22Rv1 (cell line): Measurements from ENCODE around the gene KIF17.

Experiments used
- H3K27ac ChIP-seq: fragments of 450-650 bp; 2 replicates; pipeline ENCODE4 v1.5.1; 2017
- ZFX ChIP-seq: fragments of 450-650 bp; IDR thresholded peaks from 2 replicates; pipeline ENCODE4 v1.6.1; 2017; ENCODE audit warnings: antibody characterized with exemption, borderline replicate concordance
- TF ChIP-seq, protein P1 (sequence below): fragments of 450-650 bp; IDR thresholded peaks from 2 replicates; pipeline ENCODE4 v1.5.1; 2017; ENCODE audit warnings: mild to moderate bottlenecking

Gene KIF17

DNA sequence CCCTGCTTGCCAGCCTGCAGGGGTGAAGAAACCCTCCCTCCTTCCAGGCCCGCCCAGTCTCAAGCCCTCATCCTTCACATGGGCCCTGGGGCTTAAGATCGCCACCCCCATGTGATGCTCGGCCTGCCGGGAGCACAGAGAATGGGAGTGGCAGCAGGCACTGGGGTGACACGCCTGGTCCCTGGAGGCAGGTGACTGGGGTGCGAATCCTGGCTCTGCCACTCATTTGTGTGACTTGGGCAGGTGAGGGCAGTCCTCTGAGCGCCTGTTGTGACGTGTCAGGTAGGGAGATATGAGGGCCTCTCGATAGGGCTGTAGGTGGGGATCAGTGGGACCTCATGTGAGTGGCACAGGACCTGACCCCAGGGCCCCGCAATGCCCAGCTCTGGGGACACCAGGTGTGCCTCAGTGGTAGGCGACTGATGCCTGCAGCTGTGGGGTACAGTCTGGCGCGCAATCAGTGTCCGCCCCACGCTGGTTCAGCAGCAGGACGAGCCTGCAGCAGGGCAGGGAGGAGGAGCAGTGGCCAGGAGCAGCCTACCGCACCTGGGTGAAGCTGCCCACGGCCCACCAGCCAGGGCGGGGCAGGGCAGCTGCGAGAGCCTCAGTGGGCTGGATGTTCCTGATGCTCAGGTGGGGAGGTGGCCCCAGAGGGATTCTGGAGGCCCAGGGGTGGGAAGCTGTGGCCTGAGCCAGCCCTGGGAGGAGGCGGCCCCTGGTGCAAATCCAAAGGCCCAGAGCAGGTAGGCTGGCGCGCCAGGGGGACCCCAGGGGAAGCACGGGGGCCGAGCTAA lies 8.5 kb upstream of the KIF17 start:
- no peak overlapping the region for H3K27ac ChIP-seq
- TF ChIP-seq ZFX: no peak
- TF ChIP-seq, protein P1, sequence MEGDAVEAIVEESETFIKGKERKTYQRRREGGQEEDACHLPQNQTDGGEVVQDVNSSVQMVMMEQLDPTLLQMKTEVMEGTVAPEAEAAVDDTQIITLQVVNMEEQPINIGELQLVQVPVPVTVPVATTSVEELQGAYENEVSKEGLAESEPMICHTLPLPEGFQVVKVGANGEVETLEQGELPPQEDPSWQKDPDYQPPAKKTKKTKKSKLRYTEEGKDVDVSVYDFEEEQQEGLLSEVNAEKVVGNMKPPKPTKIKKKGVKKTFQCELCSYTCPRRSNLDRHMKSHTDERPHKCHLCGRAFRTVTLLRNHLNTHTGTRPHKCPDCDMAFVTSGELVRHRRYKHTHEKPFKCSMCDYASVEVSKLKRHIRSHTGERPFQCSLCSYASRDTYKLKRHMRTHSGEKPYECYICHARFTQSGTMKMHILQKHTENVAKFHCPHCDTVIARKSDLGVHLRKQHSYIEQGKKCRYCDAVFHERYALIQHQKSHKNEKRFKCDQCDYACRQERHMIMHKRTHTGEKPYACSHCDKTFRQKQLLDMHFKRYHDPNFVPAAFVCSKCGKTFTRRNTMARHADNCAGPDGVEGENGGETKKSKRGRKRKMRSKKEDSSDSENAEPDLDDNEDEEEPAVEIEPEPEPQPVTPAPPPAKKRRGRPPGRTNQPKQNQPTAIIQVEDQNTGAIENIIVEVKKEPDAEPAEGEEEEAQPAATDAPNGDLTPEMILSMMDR: no peak

DNA sequence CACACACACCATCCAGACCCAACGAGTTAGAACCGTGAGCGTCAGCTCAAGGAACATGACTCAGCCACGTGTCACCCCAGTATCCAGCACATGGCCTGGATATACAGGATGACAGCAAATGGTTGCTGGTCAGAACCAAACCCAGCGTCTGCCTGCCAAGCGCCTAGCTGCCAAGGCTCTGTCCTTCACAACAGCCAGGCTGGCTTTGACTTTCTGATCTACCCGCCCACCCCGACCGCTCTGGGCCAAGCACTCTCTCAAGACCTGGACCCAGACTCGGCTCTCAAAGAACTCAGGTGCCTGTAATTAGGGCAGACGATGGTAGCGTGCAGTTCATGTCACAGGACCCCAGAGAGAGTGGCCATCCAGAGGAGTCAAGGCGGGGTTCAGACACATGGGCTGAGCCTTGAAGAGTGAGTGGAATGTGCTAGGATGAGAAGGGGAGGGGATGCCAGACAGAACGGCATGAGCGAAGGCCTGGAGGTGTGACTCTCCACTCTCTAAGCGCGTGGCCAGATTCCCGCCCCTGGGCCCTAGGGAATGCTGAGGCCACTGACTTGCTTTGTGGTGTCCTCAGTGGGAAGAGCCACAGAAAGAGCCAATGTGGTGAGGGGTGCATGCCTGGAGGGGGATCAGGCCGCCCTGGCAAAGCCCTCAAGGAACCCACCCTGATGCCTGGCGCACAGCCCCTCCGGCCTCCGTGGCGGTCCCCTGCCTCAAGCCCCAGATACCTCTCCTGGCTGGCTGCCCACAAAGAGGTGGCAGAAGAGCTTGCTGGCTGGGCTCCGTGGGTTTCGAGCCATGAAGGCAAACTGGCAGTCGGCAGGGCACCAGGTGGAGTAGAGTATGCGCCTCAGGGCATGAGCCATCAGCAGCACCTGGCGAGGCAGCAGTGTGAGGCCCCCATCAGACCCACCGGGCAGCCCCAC lies 7.6 kb upstream of the KIF17 start:
- TF ChIP-seq ZFX: no peak
- TF ChIP-seq, protein P1: no peak
- no peak overlapping the region for H3K27ac ChIP-seq

DNA sequence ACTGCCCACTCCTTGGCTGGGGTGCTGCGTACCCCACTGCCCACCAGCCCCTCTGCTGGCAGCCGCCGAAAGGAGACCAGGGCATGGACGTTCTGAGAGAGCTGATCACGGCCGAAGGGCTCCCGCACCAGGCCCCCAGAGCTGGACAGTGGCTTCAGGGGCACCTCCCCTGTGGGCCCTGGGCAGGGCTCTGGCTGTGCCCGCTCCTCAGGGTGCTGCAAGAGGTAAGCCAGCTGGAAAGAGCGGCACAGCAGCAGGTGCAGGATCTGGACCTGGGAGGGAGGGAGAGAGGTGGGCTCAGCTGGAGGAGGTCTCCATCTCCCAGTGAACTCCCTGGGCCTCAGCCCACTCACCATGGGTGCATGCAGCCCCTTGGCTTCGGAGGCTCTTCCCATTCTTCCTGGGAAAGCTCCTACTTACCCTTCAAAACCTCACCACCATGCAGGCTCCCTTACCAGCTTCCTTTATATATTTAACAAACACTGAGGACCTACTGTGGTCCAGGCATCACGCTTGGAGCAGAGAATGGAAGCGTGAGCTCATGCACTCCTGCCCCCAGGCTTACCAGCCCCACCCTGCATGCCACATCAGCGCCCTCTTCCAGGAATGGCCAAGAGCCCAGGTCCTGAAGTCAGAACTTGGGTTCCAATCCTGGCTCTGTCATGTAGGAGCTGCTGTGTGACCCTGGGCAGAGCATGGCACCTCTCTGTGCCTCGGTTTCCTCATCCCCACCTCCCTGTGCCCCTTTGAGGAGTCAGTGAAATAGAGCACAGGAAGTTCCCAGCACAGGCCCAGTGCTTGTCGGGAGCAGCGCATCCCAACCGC lies 6.8 kb upstream of the KIF17 start:
- TF ChIP-seq, protein P1: no peak
- TF ChIP-seq ZFX: no peak

DNA sequence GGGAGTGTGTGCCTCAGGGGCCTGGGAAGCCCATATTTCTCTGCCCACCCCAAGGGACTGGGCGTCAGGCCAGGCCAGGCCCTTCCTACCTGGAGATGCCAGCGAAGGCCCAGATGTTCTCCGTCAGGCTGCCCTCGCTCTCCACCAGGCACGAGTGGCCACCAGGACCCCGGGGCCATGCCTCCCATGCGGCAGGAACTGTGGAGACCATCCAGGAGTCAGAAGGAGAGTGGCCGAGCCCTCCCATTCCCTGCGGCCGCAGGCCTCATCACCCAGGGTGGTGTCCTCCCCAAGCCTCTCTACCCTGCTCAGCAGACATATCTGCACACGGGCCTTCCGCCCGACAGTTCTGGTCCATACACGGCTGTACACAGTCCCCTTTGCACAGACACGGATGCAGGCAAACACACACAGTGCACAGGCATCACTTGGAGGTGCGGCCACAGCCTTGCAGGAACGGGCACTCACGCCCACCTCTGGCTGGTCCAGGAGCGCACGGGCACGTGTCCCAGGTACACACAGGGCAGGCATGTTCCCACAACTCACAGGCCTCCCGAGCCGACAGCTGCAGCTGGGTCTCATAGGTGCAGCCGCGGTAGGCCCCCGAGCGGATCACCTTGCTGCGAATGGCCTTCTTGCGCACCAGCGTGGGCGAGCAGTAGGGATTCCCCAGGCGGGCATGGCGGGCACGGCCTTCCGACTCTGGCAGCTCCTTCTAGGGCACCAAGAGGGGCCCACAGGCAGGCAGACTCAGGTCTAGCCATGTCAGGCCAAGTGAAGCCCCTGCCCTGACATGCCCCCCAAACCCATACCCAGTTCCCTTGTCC lies 5.9 kb upstream of the KIF17 start:
- H3K27ac ChIP-seq: no peak overlapping the region
- TF ChIP-seq, protein P1: no peak
- TF ChIP-seq ZFX: no peak

More for the DNA sequence above, 6.8 kb upstream of the KIF17 start:
- no peak overlapping the region for H3K27ac ChIP-seq

DNA sequence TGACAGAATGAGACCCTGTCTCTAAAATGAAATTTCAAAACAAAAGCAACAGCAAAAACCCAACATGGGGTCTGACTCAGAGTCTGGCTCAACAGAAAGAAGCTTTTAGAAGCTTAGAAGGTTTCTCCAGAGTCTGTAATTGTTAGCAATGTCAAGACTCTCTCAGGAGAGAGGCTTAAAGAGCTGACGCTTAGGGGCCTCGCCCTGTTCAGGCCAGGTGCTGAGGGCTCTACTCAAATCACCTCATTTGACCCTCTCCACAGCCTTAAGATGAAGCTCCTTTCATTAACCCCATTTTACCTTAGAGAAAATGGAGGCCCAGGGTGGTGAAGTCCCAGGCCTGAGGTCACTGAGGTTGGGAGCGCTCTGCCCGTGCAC lies 5.3 kb upstream of the KIF17 start:
- TF ChIP-seq ZFX: no peak
- TF ChIP-seq, protein P1: no peak
- H3K27ac ChIP-seq: no peak overlapping the region
